ENCODE measurements around the gene SCNM1.

DNA sequence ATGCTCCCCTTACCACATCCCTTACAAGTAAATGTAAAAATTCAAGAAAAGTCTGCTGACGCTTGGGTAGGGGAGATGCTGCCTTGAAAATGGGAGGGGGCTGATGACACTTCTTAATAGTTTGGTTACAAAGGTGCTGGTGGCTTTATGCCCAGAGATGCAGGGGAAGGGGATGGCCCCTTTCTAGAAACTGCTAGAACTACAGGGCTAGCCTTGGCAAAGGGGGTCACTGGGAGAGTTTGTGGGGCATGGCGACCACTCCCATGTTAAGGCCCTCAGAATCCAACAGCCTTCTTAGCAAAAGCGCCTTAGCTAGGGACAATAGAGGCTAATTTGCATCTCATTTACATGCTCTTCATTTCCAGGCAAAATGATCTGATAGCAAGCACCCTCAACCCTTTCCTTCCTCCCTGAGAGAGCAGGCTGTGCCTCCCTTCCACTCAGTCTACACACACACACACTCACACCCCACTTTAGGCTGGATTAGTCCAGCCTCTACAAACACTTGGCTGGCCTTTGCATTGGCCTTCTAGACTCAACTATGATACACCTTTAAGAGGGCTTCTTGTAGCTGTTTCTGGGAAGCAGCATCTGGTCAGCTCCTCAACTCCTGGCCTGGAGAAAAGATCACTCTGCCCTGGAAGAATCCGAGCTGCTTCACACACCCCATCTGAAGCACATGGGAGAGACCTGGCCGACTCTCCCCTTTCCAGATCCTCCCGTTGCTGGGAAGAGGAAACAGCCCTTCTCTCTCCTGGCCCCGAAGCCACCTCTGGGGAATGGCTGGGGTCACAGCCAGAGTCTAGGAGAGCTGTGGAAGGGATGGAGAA lies 21.3 kb upstream of the SCNM1 start:
- TF ChIP-seq, protein P1, sequence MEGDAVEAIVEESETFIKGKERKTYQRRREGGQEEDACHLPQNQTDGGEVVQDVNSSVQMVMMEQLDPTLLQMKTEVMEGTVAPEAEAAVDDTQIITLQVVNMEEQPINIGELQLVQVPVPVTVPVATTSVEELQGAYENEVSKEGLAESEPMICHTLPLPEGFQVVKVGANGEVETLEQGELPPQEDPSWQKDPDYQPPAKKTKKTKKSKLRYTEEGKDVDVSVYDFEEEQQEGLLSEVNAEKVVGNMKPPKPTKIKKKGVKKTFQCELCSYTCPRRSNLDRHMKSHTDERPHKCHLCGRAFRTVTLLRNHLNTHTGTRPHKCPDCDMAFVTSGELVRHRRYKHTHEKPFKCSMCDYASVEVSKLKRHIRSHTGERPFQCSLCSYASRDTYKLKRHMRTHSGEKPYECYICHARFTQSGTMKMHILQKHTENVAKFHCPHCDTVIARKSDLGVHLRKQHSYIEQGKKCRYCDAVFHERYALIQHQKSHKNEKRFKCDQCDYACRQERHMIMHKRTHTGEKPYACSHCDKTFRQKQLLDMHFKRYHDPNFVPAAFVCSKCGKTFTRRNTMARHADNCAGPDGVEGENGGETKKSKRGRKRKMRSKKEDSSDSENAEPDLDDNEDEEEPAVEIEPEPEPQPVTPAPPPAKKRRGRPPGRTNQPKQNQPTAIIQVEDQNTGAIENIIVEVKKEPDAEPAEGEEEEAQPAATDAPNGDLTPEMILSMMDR (IDR thresholded peaks at IDR 0.05): no peak
- TF ChIP-seq POLR2AphosphoS5 (IDR thresholded peaks at IDR 0.05; ENCODE audit: insufficient read depth in 1 of 2, low read depth in 1 of 2) (no peak), POLR2A (IDR thresholded peaks at IDR 0.05) (no peak)
